Posterior cingulate gyrus (tissue), 11 donors: ENCODE data around the gene ZMYM5.
"Not testable (repeated sequence)": the region's sequence is repeated elsewhere in the genome, so short reads cannot be mapped to it uniquely, and the experiment has no call there.

ENCODE experiments used
- DNase-seq, 10 donors: peaks; one replicate each; pipeline versions ENCODE4 v3.0.0 to v3.0.0-alpha.2; 2020 to 2021; ENCODE audit warnings: mixed read lengths in 3 of 10
- intact Hi-C: fragments of 100-400 bp; cut with DNase I; formaldehyde crosslinking; loops from one replicate; pipeline ENCODE4 v1.15.1; 2023

Gene ZMYM5

GRCh38 chr13:19863323-19864023 is at the start of gene ZMYM5:
ZMYM5 (minus strand) TSS chr13:19863649; CDS start chr13:19852180, 11,469 bp downstream.
- intact Hi-C loops = loop anchor here (2.0 kb wide), 3 partner anchors 81 to 231 kb away; partner anchors contain the start of genes MPHOSPH8, PSPC1 and ZMYM2
- peak; percentile 98 to 100 (median 99) for DNase-seq

GRCh38 chr13:19910336-19911072 is 47.1 kb upstream of the ZMYM5 start:
- no peak for DNase-seq
- intact Hi-C loops = no loop called here

GRCh38 chr13:19908350-19908986 is 45.0 kb upstream of the ZMYM5 start:
- no peak for DNase-seq
- intact Hi-C loops = no loop called here

- DNase-seq = peak in 1 of 10 donors; percentile 19
- intact Hi-C loops = not testable (repeated sequence)
These were observed 42.2 kb upstream of the ZMYM5 start for GRCh38 chr13:19905487-19906195.

- intact Hi-C loops = no loop called here
These were observed 26.6 kb upstream of the ZMYM5 start for GRCh38 chr13:19890030-19890429.

GRCh38 chr13:19888799-19889198 is 25.4 kb upstream of the ZMYM5 start:
- no peak for DNase-seq
- intact Hi-C loops = no loop called here

More at GRCh38 chr13:19890030-19890429, 26.6 kb upstream of the ZMYM5 start:
- DNase-seq = no peak

GRCh38 chr13:19882231-19882630 is 18.8 kb upstream of the ZMYM5 start:
- intact Hi-C loops = no loop called here
- DNase-seq = no peak

- DNase-seq = no peak
- intact Hi-C loops = no loop called here
These were observed 18.2 kb upstream of the ZMYM5 start for GRCh38 chr13:19881641-19882040.

GRCh38 chr13:19864746-19865309 is 1.4 kb upstream of the ZMYM5 start:
- intact Hi-C loops = loop anchor here (2.0 kb wide), 1 partner anchor 232 kb away; the partner anchor contains the start of gene MPHOSPH8
- DNase-seq = peak in 9 of 10 donors; percentile 16 to 90 (median 41)

GRCh38 chr13:19864024-19864745 is 736 bp upstream of the ZMYM5 start:
- intact Hi-C loops = loop anchor here (2.0 kb wide), 1 partner anchor 231 kb away; the partner anchor contains the start of gene MPHOSPH8
- DNase-seq = peak in 9 of 10 donors; percentile 40 to 90 (median 53)

- peak in 9 of 10 donors; percentile 16 to 82 (median 27) for DNase-seq
- intact Hi-C loops = loop anchor here (2.0 kb wide), 2 partner anchors 80 to 96 kb away; partner anchors contain the start of genes PSPC1 and ZMYM2
These were observed 752 bp downstream of the ZMYM5 start for GRCh38 chr13:19862481-19863313.

- no peak for DNase-seq
- intact Hi-C loops = loop anchor here (2.0 kb wide), 2 partner anchors 79 to 97 kb away; partner anchors contain the start of genes PSPC1 and ZMYM2
These were observed 1.7 kb downstream of the ZMYM5 start for GRCh38 chr13:19861762-19862161.

- DNase-seq = no peak
- intact Hi-C loops = no loop called here
These were observed 2.4 kb downstream of the ZMYM5 start for GRCh38 chr13:19860884-19861655.

GRCh38 chr13:19857637-19858036 is 5.8 kb downstream of the ZMYM5 start:
- not testable (repeated sequence) for DNase-seq

GRCh38 chr13:19852766-19853165 is 10.7 kb downstream of the ZMYM5 start:
- no peak for DNase-seq
- intact Hi-C loops = no loop called here

More at GRCh38 chr13:19857637-19858036, 5.8 kb downstream of the ZMYM5 start:
- intact Hi-C loops = not testable (repeated sequence)

- intact Hi-C loops = no loop called here
- DNase-seq = no peak
These were observed 17.7 kb downstream of the ZMYM5 start for GRCh38 chr13:19845758-19846157.

GRCh38 chr13:19838865-19839275 is 24.6 kb downstream of the ZMYM5 start:
- DNase-seq = no peak
- intact Hi-C loops = no loop called here
